ENCODE measurements around the gene CSF2RB. TPM values are rescaled to one million over a fixed set of nuclear protein-coding genes. Genes with fewer than 3 reads are reported as not detected.

Gene CSF2RB
- total and polyA plus RNA-seq, 10 of the 15 experiments (the other 5 are each of a cell fraction or from before 2014, with no cell fraction given) = 0.82 to 12.5 (median 5.4) TPM

- CTCF ChIA-PET = interaction anchor here (0.6 kb wide), 1 partner anchor 15 kb away, joined by 3 read pairs; no protein-coding TSS in a partner anchor
- no peaks in the 10 kb centered on the region for H3K27me3 ChIP-seq (replicated peaks in 1 of 2; ENCODE audit: control insufficient read depth in 2 of 2, insufficient read depth in 2 of 2, low read length in 1 of 2)
- H3K9me3 ChIP-seq (replicated peaks; ENCODE audit: control insufficient read depth, insufficient read depth, low read length) = no peaks in the 10 kb centered on the region
- H2AFZ ChIP-seq (ENCODE audit: control insufficient read depth, low read depth, low read length) = no peak overlapping the region
- SMC1A ChIA-PET (ENCODE audit: uncharacterized antibody, unreplicated experiment) = no interaction called here
- in situ Hi-C loops (cut with MboI) (no loop called here), intact Hi-C loops (cut with micrococcal nuclease; ENCODE audit: unreplicated experiment) (no loop called here)
- RAD21 ChIA-PET (ENCODE audit: unreplicated experiment) = no interaction called here
- no peaks in the 10 kb centered on the region for H3K79me2 ChIP-seq (ENCODE audit: control insufficient read depth, insufficient read depth, low read length)
- TF ChIP-seq ZNF24 (IDR thresholded peaks at IDR 0.05) (no peak), JUNB (IDR thresholded peaks at IDR 0.05) (no peak)
- H3K36me3 ChIP-seq (ENCODE audit: control insufficient read depth in 2 of 2, insufficient read depth in 2 of 2, low read length in 1 of 2) = no peaks in the 10 kb centered on the region; a peak in 2 of 4 replicates
- BruUV-seq (replicated peaks) = no TSS peak
- POLR2A ChIA-PET = no interaction called here
- H3K27ac ChIP-seq (ENCODE audit: control insufficient read depth, insufficient read depth) = no peak overlapping the region
- no peak for DNase-seq (ENCODE audit: low read depth, low spot score)
- no peak overlapping the region for H3K9ac ChIP-seq (ENCODE audit: control insufficient read depth, insufficient read depth, low read length)
- FAIRE-seq = no peak
- peaks cover 4% of the 10 kb centered on the region for H3K4me1 ChIP-seq (ENCODE audit: control insufficient read depth, insufficient read depth, low read length)
- no peaks in the 10 kb centered on the region for H4K20me1 ChIP-seq (ENCODE audit: control insufficient read depth, insufficient read depth)
- no peak overlapping the region for H3K4me2 ChIP-seq (ENCODE audit: control insufficient read depth, insufficient read depth)
- no peak overlapping the region for H3K4me3 ChIP-seq
- ATAC-seq = no peak
- 100% methylated on average over 3 of the region's 3 CpGs for WGBS (ENCODE audit: insufficient coverage, insufficient replicate concordance, low lambda C conversion rate, missing lambda C conversion rate)
These were observed 22.3 kb downstream of the CSF2RB start for GRCh38 chr22:36935694-36936093.

- Histone ChIP-seq H3K9me3 (replicated peaks; ENCODE audit: control insufficient read depth, insufficient read depth, low read length) (no peaks in the 10 kb centered on the region), H2AFZ (ENCODE audit: control insufficient read depth, low read depth, low read length) (no peak overlapping the region), H3K4me3 (no peak overlapping the region), H3K27me3 (replicated peaks in 1 of 2; ENCODE audit: control insufficient read depth in 2 of 2, insufficient read depth in 2 of 2, low read length in 1 of 2) (no peaks in the 10 kb centered on the region), H3K27ac (ENCODE audit: control insufficient read depth, insufficient read depth) (no peak overlapping the region), H3K9ac (ENCODE audit: control insufficient read depth, insufficient read depth, low read length) (no peak overlapping the region), H3K79me2 (ENCODE audit: control insufficient read depth, insufficient read depth, low read length) (no peaks in the 10 kb centered on the region), H3K36me3 (ENCODE audit: control insufficient read depth in 2 of 2, insufficient read depth in 2 of 2, low read length in 1 of 2) (no peaks in the 10 kb centered on the region; a peak in 2 of 4 replicates), H3K4me2 (ENCODE audit: control insufficient read depth, insufficient read depth) (no peak overlapping the region), H4K20me1 (ENCODE audit: control insufficient read depth, insufficient read depth) (no peaks in the 10 kb centered on the region), H3K4me1 (ENCODE audit: control insufficient read depth, insufficient read depth, low read length) (peaks cover 12% of the 10 kb centered on the region)
- DNase-seq (ENCODE audit: low read depth, low spot score) = no peak
- TF ChIP-seq IKZF1 (conservative IDR thresholded peaks at IDR 0.05) (0 out of 2 replicates have a peak, but pooled peaks have one; percentile 32), IRF4 (IDR thresholded peaks at IDR 0.05; ENCODE audit: low read depth, low read length) (no peak)
- ChIA-PET RAD21 (ENCODE audit: unreplicated experiment) (interaction anchor here (1.5 kb wide), 1 partner anchor 36 kb away, joined by 3 read pairs; no protein-coding TSS in a partner anchor), CTCF (interaction anchor here (0.6 to 2.2 kb wide), 4 partner anchors 41 to 80 kb away, joined by 3 to 6 read pairs (median 4); no protein-coding TSS in a partner anchor), POLR2A (no interaction called here), SMC1A (ENCODE audit: uncharacterized antibody, unreplicated experiment) (interaction anchor here (0.8 to 1.2 kb wide), 3 partner anchors 9 to 77 kb away, joined by 3 to 4 read pairs (median 3); no protein-coding TSS in a partner anchor)
- in situ Hi-C loops (cut with MboI) = no loop called here
- intact Hi-C loops (cut with micrococcal nuclease; ENCODE audit: unreplicated experiment) = no loop called here
- no TSS peak for BruUV-seq (replicated peaks)
- no peak for FAIRE-seq
- WGBS (ENCODE audit: insufficient coverage, insufficient replicate concordance, low lambda C conversion rate, missing lambda C conversion rate) = 43% methylated on average over 20 of the region's 20 CpGs
- no peak for ATAC-seq
These were observed 23.1 kb downstream of the CSF2RB start for GRCh38 chr22:36936362-36937116.

All from GM12878 (cell line).